Panc1 (cell line): Measurements from ENCODE around the gene GPX3.

Experiments used
- CTCF ChIP-seq: fragments of 450-650 bp; IDR thresholded peaks from 2 replicates; pipeline ENCODE4 v1.5.1; 2017; ENCODE audit warnings: mild to moderate bottlenecking
- POLR2AphosphoS5 ChIP-seq: IDR thresholded peaks from 2 replicates; pipeline ENCODE4 v1.6.1; 2012; ENCODE audit warnings: mild to moderate bottlenecking, low read depth, low read length, moderate library complexity
- REST ChIP-seq, 2 experiments: IDR thresholded peaks; 2 replicates each; pipeline ENCODE4 v1.6.1; 2011 to 2012; ENCODE audit warnings: low read depth in 2 of 2, control low read depth in 1 of 2, low read length in 1 of 2, mild to moderate bottlenecking in 1 of 2, moderate library complexity in 1 of 2; ENCODE audit not compliant: insufficient read depth in 1 of 2
- SIN3A ChIP-seq: IDR thresholded peaks from 2 replicates; pipeline ENCODE4 v1.6.1; 2012; ENCODE audit warnings: low read depth, mild to moderate bottlenecking, low read length, moderate library complexity, borderline replicate concordance; ENCODE audit not compliant: insufficient read depth
- TCF7L2 ChIP-seq: IDR thresholded peaks from 2 replicates; pipeline ENCODE4 v1.6.1; 2011; ENCODE audit warnings: mild to moderate bottlenecking, low read depth, low read length, inconsistent platforms

- TF ChIP-seq CTCF (no peak), REST (IDR thresholded peaks at IDR 0.05; ENCODE audit: insufficient read depth in 1 of 2, low read depth in 2 of 2, low read length in 1 of 2) (no peak), SIN3A (no peak), POLR2AphosphoS5 (no peak), TCF7L2 (no peak)
These were observed 11.2 kb downstream of the GPX3 start for GRCh38 chr5:151031554-151031953.
